ENCODE measurements around the gene PRSS3. TPM values are rescaled to one million over a fixed set of nuclear protein-coding genes. Genes with fewer than 3 reads are reported as not detected.

Gene PRSS3
- total RNA-seq, result 12.1 and 14.8 TPM in 2 replicates

GRCh38 chr9:33795281-33795680 is at the start of gene PRSS3:
PRSS3 (plus strand) TSS chr9:33795561; CDS start chr9:33795574, 13 bp downstream.

GRCh38 chr9:33816327-33817252 is 21.2 kb downstream of the PRSS3 start, which contains the start of gene UBE2R2:
UBE2R2 (plus strand) TSS chr9:33817160; CDS start chr9:33817758, 598 bp downstream.

Other genes with a start within 250 kb of the PRSS3 start
- gene UBE2R2, start 21.6 kb downstream of the PRSS3 start, total RNA-seq, result 24.4 and 27.7 TPM in 2 replicates